Activated T-helper 17 cell treated with anti-CD3 and anti-CD28 coated beads, Interleukin-2, amount 50 U/mL, for 72 hours (primary cell): ENCODE results near the gene HDLBP. TPM values are rescaled to one million over a fixed set of nuclear protein-coding genes. Genes with fewer than 3 reads are reported as not detected.

Source experiments
- ATAC-seq: fragments of 150-1000 bp; cut with Tn5 transposase; replicated peaks from 2 replicates; pipeline ENCODE4 v1.10.0; 2021; ENCODE audit warnings: mild to moderate bottlenecking, moderate library complexity
- H3K27ac Mint-ChIP-seq: one replicate; pipeline ENCODE4 v1.8.0; 2022; ENCODE audit warnings: mixed read lengths
- H3K27me3 Mint-ChIP-seq: one replicate; pipeline ENCODE4 v1.8.0; 2022; ENCODE audit warnings: mixed read lengths
- H3K36me3 Mint-ChIP-seq: one replicate; pipeline ENCODE4 v1.8.0; 2022; ENCODE audit warnings: low read depth, mild to moderate bottlenecking, mixed read lengths
- H3K4me1 Mint-ChIP-seq: one replicate; pipeline ENCODE4 v1.8.0; 2022; ENCODE audit warnings: mixed read lengths
- H3K4me3 Mint-ChIP-seq: one replicate; pipeline ENCODE4 v1.8.0; 2022; ENCODE audit warnings: mild to moderate bottlenecking, mixed read lengths
- H3K9me3 Mint-ChIP-seq: one replicate; pipeline ENCODE4 v1.8.0; 2022; ENCODE audit warnings: mixed read lengths
- total RNA-seq, 2 donors: library from RNA; stranded (reverse); gene quantifications; one replicate each; pipeline ENCODE4 v1.2.3, GENCODE V29; 2022

HDLBP gene
- total RNA-seq, 2 donors from 2014 or later, result 303 to 319 TPM

DNA sequence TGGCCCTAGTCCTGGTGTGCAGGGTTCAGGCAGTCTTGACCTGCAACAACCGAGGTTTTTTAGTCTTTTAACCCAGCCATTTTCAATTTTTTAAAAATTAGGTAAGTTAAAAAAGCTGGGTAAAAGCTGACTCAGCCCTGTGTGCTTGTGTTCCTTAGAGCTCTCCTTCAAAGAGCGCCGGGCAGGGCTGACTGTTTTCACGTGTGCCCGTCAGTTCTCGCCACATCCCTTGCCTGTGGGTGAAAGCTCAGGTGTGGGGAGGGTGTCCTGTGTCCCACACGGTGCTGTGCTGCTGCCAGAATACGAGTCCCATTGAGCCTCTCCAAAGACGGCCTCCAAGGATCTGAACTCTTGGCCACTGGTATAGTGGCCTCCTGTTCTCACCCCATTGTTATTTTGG, 132.3 kb downstream of the HDLBP start:
- Mint-ChIP-seq H3K4me1 (peaks cover 14% of the 10 kb centered on the region), H3K27ac (no peak overlapping the region), H3K9me3 (no peaks in the 10 kb centered on the region), H3K36me3 (peaks cover 49% of the 10 kb centered on the region), H3K27me3 (no peaks in the 10 kb centered on the region), H3K4me3 (no peak overlapping the region)
- ATAC-seq, result no peak

DNA sequence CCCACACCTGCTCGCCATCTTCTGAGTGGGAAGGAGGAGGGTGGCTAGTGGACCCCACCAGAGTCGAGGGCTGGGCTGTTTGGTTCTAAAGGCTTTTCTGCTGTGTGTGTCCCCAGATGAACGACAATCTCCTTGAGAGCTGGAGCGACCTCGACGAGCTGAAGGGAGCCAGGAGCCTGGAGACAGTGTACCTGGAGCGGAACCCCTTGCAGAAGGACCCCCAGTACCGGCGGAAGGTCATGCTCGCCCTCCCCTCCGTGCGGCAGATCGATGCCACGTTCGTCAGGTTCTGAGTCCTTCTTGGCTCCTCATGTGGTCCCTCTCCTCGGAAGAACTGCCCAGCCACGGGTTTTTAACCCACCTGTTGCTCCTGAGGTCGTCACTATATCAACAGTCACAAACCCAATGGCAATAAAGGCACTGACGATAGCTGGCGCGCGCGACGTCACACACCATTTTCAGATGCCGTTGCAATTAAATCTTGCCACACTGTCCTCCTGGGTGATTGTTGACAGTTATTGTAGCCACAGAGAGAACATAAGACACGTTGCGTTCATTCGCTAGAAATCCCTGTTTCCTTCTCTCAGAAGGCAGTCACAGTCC, 132.8 kb downstream of the HDLBP start:
- Mint-ChIP-seq H3K4me1 (peaks cover 14% of the 10 kb centered on the region), H3K27me3 (no peaks in the 10 kb centered on the region), H3K9me3 (no peaks in the 10 kb centered on the region), H3K36me3 (peaks cover 53% of the 10 kb centered on the region), H3K4me3 (no peak overlapping the region), H3K27ac (no peak overlapping the region)
- ATAC-seq, result no peak

DNA sequence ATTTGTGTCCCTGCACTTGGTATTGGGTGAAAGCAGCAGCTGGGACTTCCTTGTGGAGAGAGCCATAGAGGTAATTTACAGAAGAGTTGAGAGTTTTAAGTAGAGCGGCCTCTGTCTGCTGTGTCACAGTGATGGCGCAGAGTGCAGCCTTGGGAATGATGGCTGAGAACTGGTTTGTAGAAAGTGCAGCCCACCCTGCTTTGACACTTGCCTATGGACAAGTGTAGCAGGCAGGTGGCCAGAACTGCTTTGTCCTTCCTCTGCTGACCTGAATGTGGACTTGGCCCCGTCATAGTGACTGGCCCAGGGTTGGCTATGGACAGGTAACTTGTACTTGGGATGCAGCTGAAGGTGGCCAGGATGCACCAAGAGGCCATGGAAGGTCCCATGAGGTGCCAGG, 133.3 kb downstream of the HDLBP start:
- Mint-ChIP-seq H3K9me3 (no peaks in the 10 kb centered on the region), H3K36me3 (peaks cover 57% of the 10 kb centered on the region), H3K4me3 (no peak overlapping the region), H3K4me1 (peaks cover 14% of the 10 kb centered on the region), H3K27ac (no peak overlapping the region), H3K27me3 (no peaks in the 10 kb centered on the region)
- ATAC-seq, result no peak

DNA sequence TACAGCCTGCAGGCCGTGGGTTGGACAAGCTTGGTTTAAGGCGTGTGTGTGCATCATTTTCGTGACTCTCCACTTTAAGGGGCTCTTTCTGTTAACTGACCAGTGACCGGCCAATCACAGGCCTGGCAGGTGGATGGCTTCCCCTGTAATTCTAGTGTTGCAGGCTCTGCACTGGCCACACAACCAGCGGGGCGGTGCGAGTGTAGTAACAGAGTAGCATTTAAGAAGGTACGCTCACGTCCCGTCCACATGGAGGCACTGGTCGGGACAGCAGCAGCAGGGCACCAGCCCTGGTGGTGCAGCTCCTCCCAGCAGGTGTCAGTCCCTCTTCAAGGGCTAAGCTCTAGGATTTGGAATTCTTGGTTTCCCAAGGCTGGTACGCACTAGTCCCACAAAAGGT, 135.0 kb downstream of the HDLBP start:
- Mint-ChIP-seq H3K9me3 (no peaks in the 10 kb centered on the region), H3K36me3 (peaks cover 72% of the 10 kb centered on the region), H3K27ac (peak overlapping the region; percentile 65), H3K4me1 (peaks cover 14% of the 10 kb centered on the region), H3K27me3 (no peaks in the 10 kb centered on the region), H3K4me3 (peak overlapping the region; percentile 25)
- no peak for ATAC-seq

DNA sequence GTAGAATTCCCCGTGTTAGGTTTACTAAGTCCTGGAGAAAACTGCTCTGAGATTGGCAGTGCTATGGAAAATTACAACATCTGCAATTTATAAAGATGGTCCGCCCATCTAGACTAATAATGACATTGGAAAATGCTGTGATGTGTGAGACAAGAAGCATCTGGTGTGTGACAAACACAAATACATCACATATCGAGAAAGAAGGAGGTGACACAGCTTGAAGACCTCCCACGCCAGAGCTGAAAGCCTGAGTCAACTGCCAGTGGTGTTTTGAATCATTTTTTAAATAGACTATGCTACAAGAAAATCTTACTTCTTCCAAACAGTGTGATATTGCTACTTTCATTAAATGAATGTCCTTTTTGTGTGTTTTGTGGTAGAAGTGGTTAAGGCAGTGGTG, 135.6 kb downstream of the HDLBP start:
- H3K4me3 Mint-ChIP-seq, result peak overlapping the region; percentile 25

DNA sequence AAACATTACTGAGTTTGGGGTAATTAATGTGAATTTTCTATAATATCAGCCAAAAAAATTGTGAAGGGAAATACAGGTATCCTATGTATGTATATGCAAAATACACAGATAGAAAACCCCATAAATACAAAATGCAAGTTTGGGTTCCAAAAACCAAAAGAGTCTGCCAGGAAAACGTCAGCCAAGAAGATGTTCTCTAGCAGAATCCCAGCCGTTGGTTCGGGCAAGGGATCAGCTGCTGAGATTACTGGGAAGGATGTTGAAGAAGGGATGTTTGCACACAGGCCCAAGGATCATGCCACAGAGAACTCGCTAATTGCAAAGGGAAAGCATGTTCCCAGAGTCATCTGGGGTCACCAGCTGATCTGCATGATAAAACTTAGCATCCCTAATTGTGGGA, 136.5 kb downstream of the HDLBP start:
- Mint-ChIP-seq H3K36me3 (peaks cover 88% of the 10 kb centered on the region), H3K9me3 (no peaks in the 10 kb centered on the region), H3K27me3 (no peaks in the 10 kb centered on the region)

More for the DNA sequence above, 135.6 kb downstream of the HDLBP start:
- H3K36me3 Mint-ChIP-seq, result peaks cover 78% of the 10 kb centered on the region
- peaks cover 14% of the 10 kb centered on the region for H3K4me1 Mint-ChIP-seq
- H3K9me3 Mint-ChIP-seq, result no peaks in the 10 kb centered on the region
- peak overlapping the region; percentile 65 for H3K27ac Mint-ChIP-seq
- ATAC-seq, result peak; percentile 95
- H3K27me3 Mint-ChIP-seq, result no peaks in the 10 kb centered on the region

DNA sequence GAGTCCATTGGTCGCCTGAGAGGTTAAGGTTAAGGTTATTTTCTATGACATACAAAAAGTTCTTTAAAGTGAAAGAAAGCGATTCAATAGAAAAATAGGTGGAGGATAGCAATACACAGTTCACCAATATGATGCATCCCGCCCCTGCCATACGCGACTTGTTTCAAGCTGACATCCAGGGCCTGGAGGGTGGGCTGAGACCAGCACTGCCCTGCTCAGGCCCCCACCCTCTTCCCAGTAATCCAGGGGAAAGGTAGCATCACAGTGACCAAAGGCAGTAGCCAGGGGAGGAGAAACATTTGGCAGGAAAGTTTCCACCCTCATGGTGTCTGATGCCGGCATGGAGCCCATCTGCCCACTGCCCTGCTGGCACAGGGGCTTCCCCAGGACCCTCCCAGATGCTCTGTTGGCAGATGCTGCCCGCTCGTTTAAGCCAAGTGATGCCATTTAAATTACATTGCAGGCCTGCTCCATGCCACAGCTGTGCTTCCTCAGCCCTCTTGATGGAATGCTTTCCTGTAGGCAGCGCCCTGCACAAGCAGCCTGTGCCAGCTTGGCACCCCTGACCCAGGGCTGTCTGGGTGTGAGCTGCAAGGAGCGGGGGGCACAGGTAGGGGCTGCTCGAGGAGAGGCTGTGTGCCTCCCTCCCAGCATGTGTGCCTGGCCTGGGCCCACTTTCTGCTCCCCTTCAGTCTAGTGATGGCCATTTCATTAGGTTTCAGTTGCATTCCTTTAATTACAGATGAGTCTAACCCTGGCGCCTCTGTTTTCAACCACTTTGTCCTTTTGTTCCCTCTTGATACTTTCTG, 137.7 kb downstream of the HDLBP start:
- Mint-ChIP-seq H3K9me3 (no peaks in the 10 kb centered on the region), H3K27ac (no peak overlapping the region), H3K4me3 (no peak overlapping the region), H3K27me3 (no peaks in the 10 kb centered on the region), H3K4me1 (peaks cover 21% of the 10 kb centered on the region), H3K36me3 (peaks cover 92% of the 10 kb centered on the region)
- ATAC-seq, result no peak

More for the DNA sequence above, 136.5 kb downstream of the HDLBP start:
- Mint-ChIP-seq H3K4me3 (peak overlapping the region; percentile 25), H3K27ac (peak overlapping the region; percentile 65), H3K4me1 (peaks cover 15% of the 10 kb centered on the region)
- ATAC-seq, result no peak

Other genes with a start within 250 kb of the HDLBP start
- 10 to 100 TPM; 36.4 to 86.5 TPM for gene MTERF4, start 213.4 kb downstream of the HDLBP start, total RNA-seq
- 10 to 100 TPM; 71.0 to 73.6 TPM for gene PASK, start 166.2 kb downstream of the HDLBP start, total RNA-seq
- gene PPP1R7, start 165.2 kb downstream of the HDLBP start, total RNA-seq, result 10 to 100 TPM; 81.9 to 86.4 TPM
- gene ANO7, start 127.0 kb downstream of the HDLBP start, total RNA-seq, result 10 to 100 TPM in 1 of 2 donors, 1 to 10 TPM in 1; 1.6 to 12.8 TPM
- gene SEPTIN2, start 253 bp upstream of the HDLBP start, total RNA-seq, result 100 to 1,000 TPM; 180 to 230 TPM
- 10 to 100 TPM; 26.1 to 33.1 TPM for gene FARP2, start 40.6 kb upstream of the HDLBP start, total RNA-seq
- 10 to 100 TPM; 86.7 to 87.8 TPM for gene STK25, start 192.9 kb upstream of the HDLBP start, total RNA-seq
- under 1 TPM in 1 of 2 donors, not detected in 1; 0.16 TPM for gene BOK, start 243.1 kb upstream of the HDLBP start, total RNA-seq